WTC11 (cell line): ENCODE data around the gene CHN1.

Source experiments
- NFYB ChIP-seq: sonication (generic); formaldehyde crosslinking; conservative IDR thresholded peaks from 2 replicates; pipeline ENCODE4 v1.8.0; 2022; ENCODE audit warnings: low read depth, missing genetic modification reagents
- SP1 ChIP-seq: sonication (generic); formaldehyde crosslinking; conservative IDR thresholded peaks from 2 replicates; pipeline ENCODE4 v1.8.1; 2022; ENCODE audit warnings: missing genetic modification reagents

DNA sequence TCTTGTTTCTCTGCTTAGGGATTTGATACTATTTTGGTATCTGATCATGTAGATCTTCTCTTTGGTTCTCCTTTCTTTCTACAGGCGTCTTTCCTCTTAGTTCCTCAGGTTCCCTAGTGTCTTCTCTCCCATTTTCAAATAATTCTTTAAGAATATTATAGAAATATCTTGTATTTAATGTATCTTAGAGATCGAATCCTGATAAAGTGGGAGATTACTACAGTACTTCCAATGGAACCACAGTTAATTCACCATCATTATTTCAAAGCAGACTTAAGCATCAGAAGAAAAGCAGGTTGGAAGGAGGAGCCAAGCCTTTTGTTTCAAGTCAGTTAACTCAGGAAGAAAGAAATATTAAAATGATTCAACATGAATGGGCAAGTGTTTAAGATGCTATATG lies 1.1 kb upstream of the CHN1 start:
- TF ChIP-seq SP1 = no peak
- no peak for TF ChIP-seq NFYB (CRISPR knock-in tag)
